HL-60 (cell line): ENCODE data around the gene CD48.

Experiments
- POLR2AphosphoS5 ChIP-seq: IDR thresholded peaks from 2 replicates; pipeline ENCODE4 v1.6.1; 2012; ENCODE audit warnings: low read depth
- REST ChIP-seq: IDR thresholded peaks from 2 replicates; pipeline ENCODE4 v1.6.1; 2012; ENCODE audit warnings: low read depth; ENCODE audit not compliant: insufficient replicate concordance
- TF ChIP-seq, protein P1 (sequence below): IDR thresholded peaks from one replicate; pipeline ENCODE4 v1.5.1; 2011; ENCODE audit warnings: low read length, control low read depth, inconsistent platforms; ENCODE audit not compliant: insufficient read depth

DNA sequence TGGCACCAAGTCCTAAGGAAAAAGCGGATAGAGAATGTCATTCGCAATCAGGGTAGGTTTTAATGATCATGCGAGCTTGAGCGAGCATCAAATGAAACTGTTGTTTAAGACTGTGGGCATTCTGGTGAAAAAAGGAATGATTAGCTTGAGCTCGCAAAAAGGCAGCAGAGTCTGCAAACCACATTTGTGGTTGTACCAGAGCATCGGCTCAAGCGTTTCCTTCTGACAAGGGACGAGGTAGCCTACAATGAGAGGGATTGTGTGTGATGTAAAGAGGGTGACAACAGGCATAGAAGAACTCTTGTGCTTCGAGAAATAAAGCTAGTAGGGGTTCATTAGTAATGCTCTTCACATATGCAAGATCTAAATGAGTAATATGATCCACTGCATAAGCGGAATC, 11.1 kb upstream of the CD48 start:
- TF ChIP-seq, protein P1, sequence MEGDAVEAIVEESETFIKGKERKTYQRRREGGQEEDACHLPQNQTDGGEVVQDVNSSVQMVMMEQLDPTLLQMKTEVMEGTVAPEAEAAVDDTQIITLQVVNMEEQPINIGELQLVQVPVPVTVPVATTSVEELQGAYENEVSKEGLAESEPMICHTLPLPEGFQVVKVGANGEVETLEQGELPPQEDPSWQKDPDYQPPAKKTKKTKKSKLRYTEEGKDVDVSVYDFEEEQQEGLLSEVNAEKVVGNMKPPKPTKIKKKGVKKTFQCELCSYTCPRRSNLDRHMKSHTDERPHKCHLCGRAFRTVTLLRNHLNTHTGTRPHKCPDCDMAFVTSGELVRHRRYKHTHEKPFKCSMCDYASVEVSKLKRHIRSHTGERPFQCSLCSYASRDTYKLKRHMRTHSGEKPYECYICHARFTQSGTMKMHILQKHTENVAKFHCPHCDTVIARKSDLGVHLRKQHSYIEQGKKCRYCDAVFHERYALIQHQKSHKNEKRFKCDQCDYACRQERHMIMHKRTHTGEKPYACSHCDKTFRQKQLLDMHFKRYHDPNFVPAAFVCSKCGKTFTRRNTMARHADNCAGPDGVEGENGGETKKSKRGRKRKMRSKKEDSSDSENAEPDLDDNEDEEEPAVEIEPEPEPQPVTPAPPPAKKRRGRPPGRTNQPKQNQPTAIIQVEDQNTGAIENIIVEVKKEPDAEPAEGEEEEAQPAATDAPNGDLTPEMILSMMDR = no peak
- TF ChIP-seq POLR2AphosphoS5 (no peak), REST (no peak)
